Mesothelial cell of epicardium (in vitro differentiated cells): ENCODE measurements around the gene SORCS3. TPM values are rescaled to one million over a fixed set of nuclear protein-coding genes. Genes with fewer than 3 reads are reported as not detected.
A peak's percentile ranks its signal among the peaks of the same experiment; 100 is the strongest.

ENCODE experiments used
- DNase-seq, 2 experiments: peaks; one replicate each; pipeline ENCODE4 v3.0.0; 2021; ENCODE audit warnings: low spot score in 2 of 2; ENCODE audit not compliant: unreplicated experiment in 2 of 2
- H3K27ac Mint-ChIP-seq: 2 replicates; pipeline ENCODE4 v1.8.0; 2021; ENCODE audit warnings: mixed read lengths
- H3K27me3 Mint-ChIP-seq: 2 replicates; pipeline ENCODE4 v1.8.0; 2021; ENCODE audit warnings: low read depth, mixed read lengths
- H3K36me3 Mint-ChIP-seq: 2 replicates; pipeline ENCODE4 v1.8.0; 2021; ENCODE audit warnings: mixed read lengths
- H3K4me1 Mint-ChIP-seq: 2 replicates; pipeline ENCODE4 v1.8.0; 2021; ENCODE audit warnings: mixed read lengths
- H3K4me3 Mint-ChIP-seq: 2 replicates; pipeline ENCODE4 v1.8.0; 2021; ENCODE audit warnings: mild to moderate bottlenecking, moderate library complexity, mixed read lengths
- H3K9me3 Mint-ChIP-seq: 2 replicates; pipeline ENCODE4 v1.8.0; 2021; ENCODE audit warnings: mixed read lengths
- CTCF ChIP-seq: fragments of 200-600 bp; sonication (generic); IDR thresholded peaks from one replicate; pipeline ENCODE4 v1.5.0; 2021; ENCODE audit warnings: antibody characterized with exemption; ENCODE audit not compliant: unreplicated experiment
- total RNA-seq: library from RNA; stranded (reverse); gene quantifications from 3 replicates; pipeline ENCODE4 v1.2.1, GENCODE V29; 2021

SORCS3 gene
- total RNA-seq, 1 donor from 2014 or later: 0.04 TPM

GRCh38 chr10:104816501-104816900 lies 175.4 kb downstream of the SORCS3 start:
- Mint-ChIP-seq H3K4me1 (no peaks in the 10 kb centered on the region), H3K36me3 (no peaks in the 10 kb centered on the region), H3K27ac (no peak overlapping the region), H3K9me3 (no peaks in the 10 kb centered on the region), H3K27me3 (peaks cover 27% of the 10 kb centered on the region), H3K4me3 (no peak overlapping the region)
- no peak for DNase-seq
- no peak for TF ChIP-seq CTCF

GRCh38 chr10:104819731-104820130 lies 178.6 kb downstream of the SORCS3 start:
- TF ChIP-seq CTCF: no peak
- no peak overlapping the region for H3K27ac Mint-ChIP-seq
- H3K27me3 Mint-ChIP-seq: peaks cover 35% of the 10 kb centered on the region
- no peak for DNase-seq
- no peaks in the 10 kb centered on the region for H3K9me3 Mint-ChIP-seq
- H3K4me1 Mint-ChIP-seq: no peaks in the 10 kb centered on the region
- H3K36me3 Mint-ChIP-seq: no peaks in the 10 kb centered on the region
- H3K4me3 Mint-ChIP-seq: no peak overlapping the region

- DNase-seq: no peak
- Mint-ChIP-seq H3K9me3 (peaks cover 13% of the 10 kb centered on the region), H3K36me3 (no peaks in the 10 kb centered on the region), H3K4me3 (no peak overlapping the region), H3K27ac (no peak overlapping the region), H3K27me3 (peaks cover 29% of the 10 kb centered on the region), H3K4me1 (no peaks in the 10 kb centered on the region)
- TF ChIP-seq CTCF: no peak
Measured at GRCh38 chr10:104822088-104822487, 181.0 kb downstream of the SORCS3 start.

- Mint-ChIP-seq H3K9me3 (peaks cover 29% of the 10 kb centered on the region), H3K4me1 (no peaks in the 10 kb centered on the region), H3K27ac (no peak overlapping the region), H3K27me3 (peaks cover 24% of the 10 kb centered on the region), H3K4me3 (no peak overlapping the region), H3K36me3 (no peaks in the 10 kb centered on the region)
- DNase-seq: peak; percentile 36 to 78
- TF ChIP-seq CTCF: no peak
Measured at GRCh38 chr10:104824380-104825006, 183.4 kb downstream of the SORCS3 start.

- H3K9me3 Mint-ChIP-seq: peaks cover 23% of the 10 kb centered on the region
- H3K4me3 Mint-ChIP-seq: no peak overlapping the region
- DNase-seq: no peak
- no peak overlapping the region for H3K27ac Mint-ChIP-seq
- H3K4me1 Mint-ChIP-seq: no peaks in the 10 kb centered on the region
- no peak for TF ChIP-seq CTCF
- peaks cover 40% of the 10 kb centered on the region for H3K27me3 Mint-ChIP-seq
- H3K36me3 Mint-ChIP-seq: no peaks in the 10 kb centered on the region
Measured at GRCh38 chr10:104831272-104831671, 190.2 kb downstream of the SORCS3 start.

- Mint-ChIP-seq H3K27me3 (peaks cover 58% of the 10 kb centered on the region), H3K9me3 (no peaks in the 10 kb centered on the region), H3K27ac (no peak overlapping the region), H3K4me3 (no peak overlapping the region), H3K36me3 (no peaks in the 10 kb centered on the region), H3K4me1 (no peaks in the 10 kb centered on the region)
- DNase-seq: no peak
- TF ChIP-seq CTCF: no peak
Measured at GRCh38 chr10:104834580-104834979, 193.5 kb downstream of the SORCS3 start.
